ENCODE data around the gene NFE2L1. TPM values are rescaled to one million over a fixed set of nuclear protein-coding genes. Genes with fewer than 3 reads are reported as not detected.

Gene NFE2L1
- total and polyA plus RNA-seq, 9 of the 15 experiments (the other 6 are each of a cell fraction or from before 2014, with no cell fraction given): 2.0 to 68.6 (median 39.7) TPM

DNA sequence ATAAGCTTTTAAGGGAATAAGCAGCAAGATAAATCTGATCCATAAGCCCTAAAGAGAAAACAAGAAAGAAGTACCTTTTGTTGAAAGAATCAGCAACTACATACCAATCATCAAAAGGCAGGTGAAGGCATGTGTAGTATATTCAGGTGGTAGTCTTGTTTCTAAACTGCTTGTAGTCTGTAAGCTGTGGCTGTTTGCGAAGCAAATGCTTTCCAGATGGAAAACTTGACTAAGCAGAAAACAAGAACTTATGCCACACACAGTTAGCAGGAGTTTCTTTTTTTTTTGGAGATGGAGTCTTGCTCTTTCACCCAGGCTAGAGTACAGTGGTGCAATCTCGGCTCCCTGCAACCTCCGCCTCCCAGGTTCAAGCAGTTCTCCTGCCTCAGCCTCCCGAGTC is 47.5 kb downstream of the NFE2L1 start:
- H3K9me1 ChIP-seq (ENCODE audit: control insufficient read depth, insufficient read depth, low read length): no peaks in the 10 kb centered on the region
- H3K9ac ChIP-seq (ENCODE audit: insufficient read depth in 1 of 2, low read depth in 2 of 2, low read length in 2 of 2): no peak overlapping the region
- peaks cover 57% of the 10 kb centered on the region for H3K79me2 ChIP-seq (ENCODE audit: control insufficient read depth, insufficient read depth, low read length)
- H3K4me2 ChIP-seq (ENCODE audit: insufficient read depth, low read length): no peak overlapping the region
- H4K20me1 ChIP-seq (replicated peaks; ENCODE audit: control insufficient read depth, insufficient read depth, low read length): no peaks in the 10 kb centered on the region
- H3K27me3 ChIP-seq (ENCODE audit: control insufficient read depth in 2 of 2, insufficient read depth in 2 of 2, low read length in 2 of 2): no peaks in the 10 kb centered on the region
- 83% methylated on average over 2 of the region's 4 CpGs for WGBS (ENCODE audit: insufficient coverage, low coverage, missing lambda C conversion rate)
- intact Hi-C loops (cut with micrococcal nuclease): no loop called here
- TF ChIP-seq ZNF77 (CRISPR knock-in tag; IDR thresholded peaks at IDR 0.05) (no peak), CHCHD3 (CRISPR knock-in tag; IDR thresholded peaks at IDR 0.05) (no peak), RAD51 (IDR thresholded peaks at IDR 0.05; ENCODE audit: borderline replicate concordance, low read depth) (no peak)
- no peak for ATAC-seq
- DNase-seq (ENCODE audit: extremely low read depth in 1 of 4, low spot score in 3 of 4): no peak
- ChIA-PET POLR2A (interaction anchor here (0.6 to 1.0 kb wide), 4 partner anchors 10 to 483 kb away, joined by 3 to 4 read pairs (median 3); no protein-coding TSS in a partner anchor), CTCF (ENCODE audit: low intra/inter-chr PET ratio) (no interaction called here)
- H3K27ac ChIP-seq (ENCODE audit: extremely low read depth, low read depth, low read length): no peak overlapping the region
- FAIRE-seq: no peak
- H3K9me3 ChIP-seq (replicated peaks; ENCODE audit: control insufficient read depth, insufficient read depth, low read depth, low read length): no peaks in the 10 kb centered on the region
- in situ Hi-C loops (cut with MboI): no loop called here
- H3K4me1 ChIP-seq (replicated peaks in 1 of 2; ENCODE audit: control insufficient read depth in 2 of 2, insufficient read depth in 2 of 2, low read length in 2 of 2): peaks cover 3 to 11% of the 10 kb centered on the region in 2 experiments; a peak in 2 of 5 replicates
- no peak overlapping the region for H2AFZ ChIP-seq (ENCODE audit: low read depth, low read length)
- peaks cover 20% of the 10 kb centered on the region; the same call in 1 of the 3 replicates for H3K36me3 ChIP-seq (ENCODE audit: control insufficient read depth, insufficient read depth, low read length)
- BruUV-seq (replicated peaks): no TSS peak
- no peak overlapping the region for H3K4me3 ChIP-seq

DNA sequence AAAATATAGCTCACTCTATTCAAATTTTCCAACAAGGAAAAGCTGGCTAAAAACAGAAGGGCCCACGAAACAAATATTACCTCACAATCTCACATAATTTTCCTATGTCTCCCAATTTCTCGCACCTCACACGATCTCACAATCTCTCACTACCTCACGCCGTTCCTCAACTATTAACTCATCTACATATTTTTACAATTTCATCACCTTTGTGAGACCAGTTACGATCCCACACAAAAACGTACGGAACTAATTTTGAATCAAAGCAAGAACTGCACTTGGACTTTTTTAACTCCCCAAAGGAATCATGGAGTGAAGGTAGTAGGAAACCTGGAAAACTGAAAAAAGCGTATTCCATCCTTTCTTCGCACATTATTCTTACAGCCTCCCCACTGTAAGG is 52.0 kb downstream of the NFE2L1 start:
- no peak for ATAC-seq
- peak overlapping the region; percentile 71 to 95; a peak in 3 of 4 replicates for H3K9ac ChIP-seq (ENCODE audit: insufficient read depth in 1 of 2, low read depth in 2 of 2, low read length in 2 of 2)
- in situ Hi-C loops (cut with MboI): no loop called here

More for the DNA sequence above, 52.0 kb downstream of the NFE2L1 start:
- H2AFZ ChIP-seq (ENCODE audit: low read depth, low read length): no peak overlapping the region
- 15% methylated on average over 10 of the region's 10 CpGs for WGBS (ENCODE audit: insufficient coverage, low coverage, missing lambda C conversion rate)
- no peak for DNase-seq (ENCODE audit: extremely low read depth in 1 of 4, low spot score in 3 of 4)
- TF ChIP-seq, protein P1, sequence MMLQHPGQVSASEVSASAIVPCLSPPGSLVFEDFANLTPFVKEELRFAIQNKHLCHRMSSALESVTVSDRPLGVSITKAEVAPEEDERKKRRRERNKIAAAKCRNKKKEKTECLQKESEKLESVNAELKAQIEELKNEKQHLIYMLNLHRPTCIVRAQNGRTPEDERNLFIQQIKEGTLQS (IDR thresholded peaks at IDR 0.05): peak; percentile 34; the same call in 1 of the 2 replicates
- TF ChIP-seq, protein P1 (CRISPR knock-in tag; conservative IDR thresholded peaks at IDR 0.05): no peak
- TF ChIP-seq, protein P2, sequence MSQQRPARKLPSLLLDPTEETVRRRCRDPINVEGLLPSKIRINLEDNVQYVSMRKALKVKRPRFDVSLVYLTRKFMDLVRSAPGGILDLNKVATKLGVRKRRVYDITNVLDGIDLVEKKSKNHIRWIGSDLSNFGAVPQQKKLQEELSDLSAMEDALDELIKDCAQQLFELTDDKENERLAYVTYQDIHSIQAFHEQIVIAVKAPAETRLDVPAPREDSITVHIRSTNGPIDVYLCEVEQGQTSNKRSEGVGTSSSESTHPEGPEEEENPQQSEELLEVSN (IDR thresholded peaks at IDR 0.05; ENCODE audit: borderline replicate concordance in 1 of 2, extremely low read depth in 1 of 2, insufficient read depth in 1 of 2, insufficient read length in 1 of 2, low read depth in 1 of 2, low read length in 1 of 2, poor library complexity in 1 of 2, severe bottlenecking in 1 of 2): no peak
- intact Hi-C loops (cut with micrococcal nuclease): no loop called here
- no peaks in the 10 kb centered on the region for H3K9me1 ChIP-seq (ENCODE audit: control insufficient read depth, insufficient read depth, low read length)
- H3K36me3 ChIP-seq (ENCODE audit: control insufficient read depth, insufficient read depth, low read length): peaks cover 10% of the 10 kb centered on the region; the same call in 1 of the 3 replicates
- H3K27me3 ChIP-seq (ENCODE audit: control insufficient read depth in 2 of 2, insufficient read depth in 2 of 2, low read length in 2 of 2): no peaks in the 10 kb centered on the region
- 0 out of 2 replicates have a peak, but pooled peaks cover 3% of the 10 kb centered on the region for H3K9me3 ChIP-seq (replicated peaks; ENCODE audit: control insufficient read depth, insufficient read depth, low read depth, low read length)
- H3K4me3 ChIP-seq: peak overlapping the region; percentile 69
- POLR2A ChIA-PET: interaction anchor here (0.6 to 1.5 kb wide), 6 partner anchors 31 to 895 kb away, joined by 3 to 7 read pairs (median 3); partner anchors contain the start of gene NFE2L1
- peak overlapping the region; percentile 72; the same call in 1 of the 3 replicates for H3K27ac ChIP-seq (ENCODE audit: extremely low read depth, low read depth, low read length)
- no peak for FAIRE-seq
- peaks cover 47% of the 10 kb centered on the region for H3K79me2 ChIP-seq (ENCODE audit: control insufficient read depth, insufficient read depth, low read length)
- H3K4me1 ChIP-seq (replicated peaks in 1 of 2; ENCODE audit: control insufficient read depth in 2 of 2, insufficient read depth in 2 of 2, low read length in 2 of 2): peaks cover 3 to 22% of the 10 kb centered on the region in 2 experiments; a peak in 3 of 5 replicates
- H4K20me1 ChIP-seq (replicated peaks; ENCODE audit: control insufficient read depth, insufficient read depth, low read length): no peaks in the 10 kb centered on the region
- TSS peak; percentile 54 for BruUV-seq (replicated peaks)
- H3K4me2 ChIP-seq (ENCODE audit: insufficient read depth, low read length): peak overlapping the region; percentile 82
- CTCF ChIA-PET (ENCODE audit: low intra/inter-chr PET ratio): no interaction called here
